ENCODE results near the gene PIK3R3. TPM values are rescaled to one million over a fixed set of nuclear protein-coding genes. Genes with fewer than 3 reads are reported as not detected.
A peak's percentile ranks its signal among the peaks of the same experiment; 100 is the strongest.
"Not testable (repeated sequence)": the region's sequence is repeated elsewhere in the genome, so short reads cannot be mapped to it uniquely, and the experiment has no call there.

Gene PIK3R3
- total and polyA plus RNA-seq, 4 donors, result 29.0 to 63.1 (median 54.4) TPM

DNA sequence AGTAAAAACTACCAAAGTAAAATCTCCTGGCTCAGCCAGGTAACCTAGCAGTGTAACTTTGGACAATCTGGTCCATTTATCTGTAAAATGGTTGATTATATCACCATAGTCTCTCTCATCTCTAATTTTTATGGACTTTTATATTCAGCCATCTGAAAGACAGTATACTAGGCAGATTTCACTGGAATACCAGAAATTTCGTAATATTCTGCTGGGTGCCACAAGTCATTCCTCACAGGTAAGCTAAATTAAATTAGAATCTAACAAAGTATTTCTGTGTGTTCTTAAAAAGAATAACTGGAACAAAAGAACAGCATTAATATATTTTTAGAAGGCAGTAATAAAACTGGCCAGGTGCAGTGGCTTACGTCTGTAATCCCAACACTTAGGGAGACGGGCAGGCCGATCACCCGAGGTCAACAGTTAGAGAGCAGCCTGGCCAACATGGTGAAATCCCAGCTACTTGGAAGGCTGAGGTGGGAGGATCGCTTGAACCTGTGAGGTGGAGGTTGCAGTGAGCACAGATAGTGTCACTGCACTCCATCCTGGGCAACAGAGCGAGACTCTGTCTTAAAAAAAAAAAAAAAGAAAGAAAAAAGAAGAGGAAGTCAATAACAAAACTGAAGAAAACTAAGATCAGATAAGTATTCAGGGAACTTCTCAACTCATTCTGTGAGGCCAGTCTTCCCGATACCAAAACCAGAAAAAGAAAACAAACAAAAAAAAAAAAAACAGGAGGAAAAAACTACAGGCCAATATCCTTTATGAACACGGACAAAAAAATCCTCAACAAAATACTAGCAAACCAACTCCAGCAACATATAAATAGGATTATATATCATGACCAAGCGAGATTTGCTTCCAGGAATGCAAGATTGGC is 35.9 kb downstream of the PIK3R3 start:
- no peak for DNase-seq (ENCODE audit: low read depth in 4 of 6, low spot score in 6 of 6)
- Histone ChIP-seq H3K27ac (ENCODE audit: low read depth, low read length) (no peak overlapping the region), H3K27me3 (ENCODE audit: control insufficient read depth, insufficient read depth, low read length) (no peaks in the 10 kb centered on the region), H3K36me3 (ENCODE audit: control insufficient read depth, insufficient read depth, low read length) (peaks cover 3% of the 10 kb centered on the region), H3K9me3 (ENCODE audit: control insufficient read depth, insufficient read depth, low read length) (no peaks in the 10 kb centered on the region), H3K4me1 (ENCODE audit: control insufficient read depth, insufficient read depth, low read length) (peaks cover 2% of the 10 kb centered on the region), H3K4me3 (ENCODE audit: low read depth, low read length) (no peak overlapping the region)
- 92% methylated on average over 4 of the region's 10 CpGs for WGBS (ENCODE audit: insufficient coverage)

DNA sequence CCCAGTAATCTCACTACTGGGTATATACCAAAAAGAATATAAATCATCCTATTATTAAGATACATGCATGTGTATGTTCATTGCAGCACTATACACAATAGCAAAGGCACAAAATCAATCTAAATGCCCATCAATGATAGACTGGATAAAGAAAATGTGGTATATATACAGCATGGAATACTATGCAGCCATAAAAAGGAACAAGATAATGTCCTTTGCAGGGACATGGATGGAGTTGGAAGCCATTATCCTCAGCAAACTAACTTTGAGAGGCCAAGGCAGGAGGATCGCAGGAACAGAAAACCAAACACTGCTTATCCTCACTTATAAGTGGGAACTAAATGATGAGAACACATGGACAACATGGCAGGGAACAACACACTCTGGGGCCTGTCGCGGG is 37.3 kb downstream of the PIK3R3 start:
- H3K4me1 ChIP-seq (ENCODE audit: control insufficient read depth, insufficient read depth, low read length); H3K9me3 ChIP-seq (ENCODE audit: control insufficient read depth, insufficient read depth, low read length); H3K27ac ChIP-seq (ENCODE audit: low read depth, low read length); H3K36me3 ChIP-seq (ENCODE audit: control insufficient read depth, insufficient read depth, low read length); DNase-seq (ENCODE audit: low read depth in 4 of 6, low spot score in 6 of 6); H3K4me3 ChIP-seq (ENCODE audit: low read depth, low read length); H3K27me3 ChIP-seq (ENCODE audit: control insufficient read depth, insufficient read depth, low read length): not testable (repeated sequence)
- 100% methylated on average over 1 of the region's 3 CpGs for WGBS (ENCODE audit: insufficient coverage)

DNA sequence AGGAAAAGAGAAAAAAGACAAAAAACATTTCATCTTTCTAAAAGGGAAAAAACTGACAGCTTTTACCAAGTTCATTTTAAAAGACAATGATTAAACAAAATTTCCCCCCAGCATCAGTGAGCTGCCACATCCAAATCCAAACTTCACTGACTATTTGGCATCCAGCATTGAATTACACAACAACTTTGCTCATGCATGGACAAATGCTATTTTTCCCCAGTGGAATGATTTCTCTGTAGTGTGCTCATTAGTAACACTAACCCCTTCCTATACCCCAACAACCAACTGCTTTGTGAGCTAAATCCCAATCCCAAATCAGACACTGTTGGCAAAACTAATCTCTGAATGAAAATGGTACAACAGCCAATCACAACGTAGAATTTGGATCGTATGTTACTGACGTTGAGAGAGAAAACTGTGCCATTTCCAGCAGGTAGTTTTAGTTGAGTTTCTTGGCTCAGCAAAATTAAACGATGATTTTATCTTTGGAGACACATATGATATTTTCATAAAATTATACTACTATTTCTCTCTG is 37.9 kb downstream of the PIK3R3 start:
- peak in 5 of 6 donors; percentile 12 to 74 (median 18) for DNase-seq (ENCODE audit: low read depth in 4 of 6, low spot score in 6 of 6)

DNA sequence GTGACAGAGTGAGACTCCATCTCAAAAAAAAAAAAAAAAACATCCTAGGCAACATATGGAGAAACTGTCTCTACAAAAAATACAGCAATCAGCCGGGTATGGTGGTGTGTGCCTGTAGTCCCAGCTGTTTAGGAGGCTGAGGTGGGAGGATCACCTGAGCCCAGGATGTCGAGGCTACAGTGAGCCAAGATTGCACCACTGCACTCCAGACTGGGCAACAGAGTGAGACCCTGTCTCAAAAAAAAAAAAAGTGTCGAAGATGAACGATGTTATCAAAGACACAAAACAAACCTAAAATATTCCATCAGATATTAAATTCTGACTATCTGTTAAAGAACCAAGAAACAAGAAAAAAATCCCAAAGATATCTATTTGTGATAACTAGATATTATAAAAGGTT is 38.6 kb downstream of the PIK3R3 start:
- not testable (repeated sequence) for H3K27ac ChIP-seq (ENCODE audit: low read depth, low read length)

More for the DNA sequence above, 37.9 kb downstream of the PIK3R3 start:
- Histone ChIP-seq H3K27me3 (ENCODE audit: control insufficient read depth, insufficient read depth, low read length) (no peaks in the 10 kb centered on the region), H3K9me3 (ENCODE audit: control insufficient read depth, insufficient read depth, low read length) (no peaks in the 10 kb centered on the region), H3K27ac (ENCODE audit: low read depth, low read length) (no peak overlapping the region), H3K4me1 (ENCODE audit: control insufficient read depth, insufficient read depth, low read length) (peaks cover 2% of the 10 kb centered on the region), H3K4me3 (ENCODE audit: low read depth, low read length) (no peak overlapping the region), H3K36me3 (ENCODE audit: control insufficient read depth, insufficient read depth, low read length) (no peaks in the 10 kb centered on the region)
- no CpG with 5 or more reads among the region's 4 CpGs for WGBS (ENCODE audit: insufficient coverage)

DNA sequence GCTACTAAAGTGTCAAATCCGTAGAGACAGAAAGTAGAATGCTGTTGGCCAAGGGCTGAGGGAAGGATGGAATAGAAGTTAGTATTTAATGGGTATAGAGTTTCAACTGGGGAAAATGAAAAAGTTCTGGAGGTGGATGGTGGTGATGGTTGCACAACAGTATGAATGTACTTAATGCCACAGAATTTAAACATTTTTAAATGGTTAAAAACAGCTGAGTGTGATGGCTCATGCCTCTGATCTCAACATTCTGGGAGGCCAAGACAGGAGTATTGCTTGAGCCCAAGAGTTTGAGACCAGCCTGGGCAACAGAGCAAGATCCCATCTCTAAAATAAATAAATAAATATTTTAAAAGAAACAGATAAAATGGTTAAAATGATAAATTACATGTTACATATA is 44.5 kb downstream of the PIK3R3 start:
- WGBS (ENCODE audit: insufficient coverage), result no CpG with 5 or more reads among the region's 1 CpG
- Histone ChIP-seq H3K4me3 (ENCODE audit: low read depth, low read length) (no peak overlapping the region), H3K27me3 (ENCODE audit: control insufficient read depth, insufficient read depth, low read length) (no peaks in the 10 kb centered on the region), H3K36me3 (ENCODE audit: control insufficient read depth, insufficient read depth, low read length) (no peaks in the 10 kb centered on the region), H3K9me3 (ENCODE audit: control insufficient read depth, insufficient read depth, low read length) (no peaks in the 10 kb centered on the region), H3K27ac (ENCODE audit: low read depth, low read length) (no peak overlapping the region), H3K4me1 (ENCODE audit: control insufficient read depth, insufficient read depth, low read length) (no peaks in the 10 kb centered on the region)
- no peak for DNase-seq (ENCODE audit: low read depth in 4 of 6, low spot score in 6 of 6)

More for the DNA sequence above, 38.6 kb downstream of the PIK3R3 start:
- H3K36me3 ChIP-seq (ENCODE audit: control insufficient read depth, insufficient read depth, low read length); DNase-seq (ENCODE audit: low read depth in 4 of 6, low spot score in 6 of 6); H3K27me3 ChIP-seq (ENCODE audit: control insufficient read depth, insufficient read depth, low read length); H3K4me1 ChIP-seq (ENCODE audit: control insufficient read depth, insufficient read depth, low read length); H3K9me3 ChIP-seq (ENCODE audit: control insufficient read depth, insufficient read depth, low read length); H3K4me3 ChIP-seq (ENCODE audit: low read depth, low read length): not testable (repeated sequence)
- 100% methylated on average over 1 of the region's 4 CpGs for WGBS (ENCODE audit: insufficient coverage)

DNA sequence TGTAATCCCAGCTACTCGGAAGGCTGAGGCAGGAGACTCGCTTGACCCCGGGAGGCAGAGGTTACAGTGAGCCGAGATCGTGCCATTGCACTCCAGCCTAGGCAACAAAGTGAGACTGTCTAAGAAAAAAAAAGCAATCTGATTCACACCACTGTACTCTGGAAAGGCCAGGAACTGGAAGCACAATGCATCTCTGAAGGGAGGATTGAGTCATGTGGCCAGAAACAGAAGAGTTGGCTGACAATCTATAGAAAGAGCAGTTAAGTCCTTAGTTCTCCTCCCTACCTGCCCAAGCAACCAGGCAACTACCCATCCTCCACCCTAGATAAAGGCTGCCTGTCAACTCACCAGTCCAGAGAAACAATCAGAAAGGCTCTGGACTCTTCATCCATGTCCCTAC is 45.9 kb downstream of the PIK3R3 start:
- no peaks in the 10 kb centered on the region for H3K27me3 ChIP-seq (ENCODE audit: control insufficient read depth, insufficient read depth, low read length)
- no peaks in the 10 kb centered on the region for H3K4me1 ChIP-seq (ENCODE audit: control insufficient read depth, insufficient read depth, low read length)
- H3K9me3 ChIP-seq (ENCODE audit: control insufficient read depth, insufficient read depth, low read length), result no peaks in the 10 kb centered on the region
- DNase-seq (ENCODE audit: low read depth in 4 of 6, low spot score in 6 of 6), result no peak
- no peak overlapping the region for H3K4me3 ChIP-seq (ENCODE audit: low read depth, low read length)
- no peaks in the 10 kb centered on the region for H3K36me3 ChIP-seq (ENCODE audit: control insufficient read depth, insufficient read depth, low read length)
- 100% methylated on average over 3 of the region's 5 CpGs for WGBS (ENCODE audit: insufficient coverage)
- no peak overlapping the region for H3K27ac ChIP-seq (ENCODE audit: low read depth, low read length)

DNA sequence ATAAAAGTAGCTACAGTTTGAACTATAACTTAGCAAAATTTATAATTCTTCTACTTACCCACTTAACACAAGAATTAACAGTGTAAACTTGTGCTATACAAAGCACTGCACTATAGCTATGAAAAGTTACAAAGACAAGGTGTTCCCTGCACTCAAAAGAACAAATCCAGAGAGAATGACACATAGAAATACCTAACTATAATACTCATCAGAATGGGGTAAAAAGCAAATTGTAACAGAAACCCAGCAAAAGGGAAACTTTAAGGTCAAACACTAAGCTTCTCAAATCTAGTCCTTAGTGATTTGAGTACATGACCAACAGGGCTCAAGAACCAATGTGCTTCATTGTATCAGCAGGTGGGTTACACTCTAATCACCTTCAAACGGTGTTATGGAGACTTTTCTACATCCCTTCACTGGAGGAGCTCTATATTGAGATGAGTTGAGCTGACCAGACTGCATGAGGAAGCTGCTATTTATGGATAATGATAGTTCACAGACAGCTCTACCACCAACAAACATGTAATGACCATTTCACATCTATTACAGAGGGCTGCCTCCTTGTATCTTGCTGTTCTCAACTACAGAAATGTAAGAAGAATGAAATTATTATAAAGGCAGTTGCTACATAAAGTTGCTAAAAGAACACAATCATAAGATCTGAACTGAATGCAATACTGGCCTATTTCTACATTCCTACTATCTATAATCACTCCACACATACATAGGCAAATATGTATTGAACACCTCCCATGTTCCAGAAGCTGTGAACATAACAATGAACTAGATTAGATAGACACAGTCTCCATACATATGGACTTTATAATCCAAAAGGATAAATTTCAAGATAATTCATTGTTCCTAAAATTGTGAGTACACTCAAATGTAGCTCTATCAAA is 47.6 kb downstream of the PIK3R3 start:
- H3K27me3 ChIP-seq (ENCODE audit: control insufficient read depth, insufficient read depth, low read length), result no peaks in the 10 kb centered on the region
- H3K4me3 ChIP-seq (ENCODE audit: low read depth, low read length), result no peak overlapping the region
- H3K36me3 ChIP-seq (ENCODE audit: control insufficient read depth, insufficient read depth, low read length), result no peaks in the 10 kb centered on the region
- no peaks in the 10 kb centered on the region for H3K9me3 ChIP-seq (ENCODE audit: control insufficient read depth, insufficient read depth, low read length)
- no peak for DNase-seq (ENCODE audit: low read depth in 4 of 6, low spot score in 6 of 6)
- H3K4me1 ChIP-seq (ENCODE audit: control insufficient read depth, insufficient read depth, low read length), result no peaks in the 10 kb centered on the region
- no peak overlapping the region for H3K27ac ChIP-seq (ENCODE audit: low read depth, low read length)
- WGBS (ENCODE audit: insufficient coverage), result no CpG with 5 or more reads among the region's 1 CpG

DNA sequence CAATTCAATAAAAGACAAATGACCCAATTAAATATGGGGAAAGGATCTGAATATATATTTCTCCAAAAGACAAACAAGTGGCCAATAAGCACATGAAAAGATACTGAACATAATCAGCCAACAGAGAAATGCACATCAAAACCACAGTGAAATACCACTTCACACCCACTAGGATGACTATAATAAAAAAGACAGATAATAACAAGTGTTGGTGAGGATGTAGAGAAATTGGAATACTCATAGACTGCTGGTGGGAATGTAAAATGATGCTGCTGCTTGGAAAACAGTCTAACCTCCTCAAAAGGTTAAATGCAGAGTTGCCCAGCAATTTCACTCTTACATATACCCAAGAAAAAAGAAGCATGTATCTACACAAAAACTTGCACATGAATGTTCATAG is 48.9 kb downstream of the PIK3R3 start:
- Histone ChIP-seq H3K36me3 (ENCODE audit: control insufficient read depth, insufficient read depth, low read length) (no peaks in the 10 kb centered on the region), H3K27me3 (ENCODE audit: control insufficient read depth, insufficient read depth, low read length) (no peaks in the 10 kb centered on the region), H3K27ac (ENCODE audit: low read depth, low read length) (no peak overlapping the region), H3K4me3 (ENCODE audit: low read depth, low read length) (no peak overlapping the region), H3K9me3 (ENCODE audit: control insufficient read depth, insufficient read depth, low read length) (no peaks in the 10 kb centered on the region), H3K4me1 (ENCODE audit: control insufficient read depth, insufficient read depth, low read length) (no peaks in the 10 kb centered on the region)
- DNase-seq (ENCODE audit: low read depth in 4 of 6, low spot score in 6 of 6), result no peak

DNA sequence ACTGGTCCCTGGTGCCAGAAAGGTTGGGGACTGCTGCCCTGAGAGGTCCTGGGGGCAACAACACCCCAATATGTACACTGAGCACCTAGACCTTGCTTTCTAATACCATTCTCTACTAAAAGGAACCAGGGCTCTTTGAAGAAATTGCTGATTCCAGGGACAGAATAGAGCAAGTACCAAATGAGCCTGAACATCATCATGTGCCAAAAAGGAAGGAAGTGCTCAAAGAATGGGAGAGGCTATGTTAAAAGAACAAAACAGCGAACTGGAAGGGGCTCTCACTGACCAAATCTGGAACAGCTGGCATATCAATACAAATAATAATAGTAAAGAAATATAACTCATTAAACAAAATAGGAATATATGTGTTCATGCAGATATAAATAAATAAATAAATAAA is 50.8 kb downstream of the PIK3R3 start:
- WGBS (ENCODE audit: insufficient coverage), result no CpG with 5 or more reads among the region's 1 CpG
- Histone ChIP-seq H3K36me3 (ENCODE audit: control insufficient read depth, insufficient read depth, low read length) (peaks cover 2% of the 10 kb centered on the region), H3K4me3 (ENCODE audit: low read depth, low read length) (no peak overlapping the region), H3K9me3 (ENCODE audit: control insufficient read depth, insufficient read depth, low read length) (no peaks in the 10 kb centered on the region), H3K4me1 (ENCODE audit: control insufficient read depth, insufficient read depth, low read length) (no peaks in the 10 kb centered on the region), H3K27me3 (ENCODE audit: control insufficient read depth, insufficient read depth, low read length) (no peaks in the 10 kb centered on the region), H3K27ac (ENCODE audit: low read depth, low read length) (no peak overlapping the region)
- DNase-seq (ENCODE audit: low read depth in 4 of 6, low spot score in 6 of 6), result no peak
